AG09319 (cell line): ENCODE measurements around the gene EEF1E1.

Source experiments
- DNase-seq: peaks from one replicate; pipeline ENCODE4 v3.0.0-alpha.2; 2010; ENCODE audit warnings: low read depth; ENCODE audit errors: extremely low read depth
- CTCF ChIP-seq: IDR thresholded peaks from 2 replicates; pipeline ENCODE4 v1.5.1; 2011; ENCODE audit warnings: low read depth, mild to moderate bottlenecking, inconsistent platforms, low read length, moderate library complexity

EEF1E1 gene

GRCh38 chr6:8070718-8071117 lies 31.6 kb downstream of the EEF1E1 start:
- no peak for DNase-seq
- no peak for TF ChIP-seq CTCF

GRCh38 chr6:8069631-8070284 lies 32.6 kb downstream of the EEF1E1 start:
- DNase-seq, result no peak
- no peak for TF ChIP-seq CTCF

- no peak for TF ChIP-seq CTCF
- no peak for DNase-seq
Measured at GRCh38 chr6:8069151-8069550, 33.2 kb downstream of the EEF1E1 start.

- TF ChIP-seq CTCF, result no peak
- no peak for DNase-seq
Measured at GRCh38 chr6:8066108-8066507, 36.2 kb downstream of the EEF1E1 start.

GRCh38 chr6:8065519-8065911 lies 36.8 kb downstream of the EEF1E1 start:
- no peak for TF ChIP-seq CTCF
- DNase-seq, result no peak

- TF ChIP-seq CTCF, result no peak
- no peak for DNase-seq
Measured at GRCh38 chr6:8064638-8065518, 37.5 kb downstream of the EEF1E1 start.
